ENCODE data around the gene SORBS2.

DNA sequence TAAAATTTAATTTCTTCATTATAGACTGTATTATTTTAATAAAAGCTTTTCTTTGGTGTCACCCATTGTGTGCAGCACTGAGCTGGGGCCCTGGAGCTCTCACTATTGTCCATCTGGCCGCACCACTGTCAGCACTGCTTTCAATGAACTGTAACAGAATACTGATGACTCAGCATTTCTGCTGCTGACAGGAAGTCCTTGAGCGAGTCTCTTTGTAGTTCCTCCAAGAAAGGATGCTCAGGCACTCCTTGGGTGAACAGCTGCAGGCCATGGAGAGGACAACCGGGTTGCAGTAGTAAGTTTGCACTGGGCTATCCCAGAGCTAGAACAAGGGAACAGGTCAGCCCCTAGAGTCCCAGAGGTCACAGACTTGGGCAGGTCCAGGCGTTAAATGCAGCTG, 81.6 kb downstream of the SORBS2 start:
- TF ChIP-seq EZH2 (IDR thresholded peaks at IDR 0.05; ENCODE audit: insufficient read depth, poor library complexity, severe bottlenecking) = no peak
- TF ChIP-seq EZH2phosphoT487 (IDR thresholded peaks at IDR 0.05; ENCODE audit: insufficient read depth, low read depth) = no peak

Measured in GM23248 (cell line).